IMR-90 (cell line): ENCODE data around the gene CCDC88C. TPM values are rescaled to one million over a fixed set of nuclear protein-coding genes. Genes with fewer than 3 reads are reported as not detected.

Experiments used
- ATAC-seq: fragments of 200-7000 bp; cut with Tn5 transposase; 2 replicates; pipeline ENCODE4 v1.9.1; 2020; ENCODE audit warnings: low read depth, mild to moderate bottlenecking, moderate library complexity
- BruUV-seq: library from RNA; stranded (reverse); fragments of 400-500 nt; replicated peaks from 2 replicates; lab custom pipeline; 2021; lab: Mats Ljungman, UMichigan
- CTCF ChIA-PET: fragments of 300-600 bp; formaldehyde crosslinking; extraction: SDS; loops from one replicate; lab custom pipeline; 2021; ENCODE audit warnings: antibody characterized with exemption; lab: Yijun Ruan, JAX
- POLR2A ChIA-PET: fragments of 300-600 bp; sonication (Branson Sonifier 250); formaldehyde crosslinking; loops from one replicate; lab custom pipeline; 2022; ENCODE audit warnings: antibody characterized with exemption; ENCODE audit not compliant: unreplicated experiment; lab: Charles Lee
- DNase-seq: peaks from one replicate; pipeline ENCODE4 v3.0.0; 2013
- H2AFZ ChIP-seq: replicated peaks from 2 replicates; pipeline ENCODE3; 2013; ENCODE audit warnings: low read length, mild to moderate bottlenecking; ENCODE audit not compliant: poor library complexity
- H2AK5ac ChIP-seq: 2 replicates; pipeline ENCODE4 v1.6.1; 2013; ENCODE audit warnings: low read depth, low read length, inconsistent platforms
- H2AK9ac ChIP-seq: replicated peaks from 2 replicates; pipeline ENCODE3; 2013; ENCODE audit warnings: mild to moderate bottlenecking, low read depth, low read length, moderate library complexity; ENCODE audit not compliant: poor library complexity
- H2BK120ac ChIP-seq: 2 replicates; pipeline ENCODE4 v1.6.1; 2013; ENCODE audit warnings: low read depth, low read length, inconsistent platforms
- H2BK15ac ChIP-seq: 3 replicates; pipeline ENCODE4 v1.6.1; 2013; ENCODE audit warnings: low read depth, low read length, inconsistent platforms
- H2BK20ac ChIP-seq: 2 replicates; pipeline ENCODE4 v1.6.1; 2013; ENCODE audit warnings: low read depth, mild to moderate bottlenecking, inconsistent platforms, low read length, moderate library complexity
- H2BK5ac ChIP-seq: 2 replicates; pipeline ENCODE4 v1.6.1; 2013; ENCODE audit warnings: mild to moderate bottlenecking, low read depth, low read length, inconsistent platforms; ENCODE audit not compliant: poor library complexity, severe bottlenecking
- H3K14ac ChIP-seq: replicated peaks from 2 replicates; pipeline ENCODE4 v1.6.1; 2013; ENCODE audit warnings: low read depth, low read length, inconsistent platforms
- H3K18ac ChIP-seq: 2 replicates; pipeline ENCODE4 v1.6.1; 2013; ENCODE audit warnings: low read depth, low read length, control low read depth
- H3K23ac ChIP-seq: 2 replicates; pipeline ENCODE4 v1.6.1; 2013; ENCODE audit warnings: low read depth, low read length, inconsistent platforms
- H3K27ac ChIP-seq: 2 replicates; pipeline ENCODE4 v1.5.1; 2013; ENCODE audit warnings: mild to moderate bottlenecking, control low read depth, low read length; ENCODE audit not compliant: insufficient read depth
- H3K27me3 ChIP-seq: 2 replicates; pipeline ENCODE4 v1.6.1; 2013; ENCODE audit warnings: low read length; ENCODE audit not compliant: control insufficient read depth, insufficient read depth
- H3K36me3 ChIP-seq: 2 replicates; pipeline ENCODE4 v1.6.1; 2013; ENCODE audit warnings: low read length, mixed read lengths; ENCODE audit not compliant: control insufficient read depth, insufficient read depth
- H3K4ac ChIP-seq: 2 replicates; pipeline ENCODE4 v1.6.1; 2013; ENCODE audit warnings: low read depth, low read length, inconsistent platforms
- H3K4me1 ChIP-seq: 2 replicates; pipeline ENCODE4 v1.6.1; 2013; ENCODE audit warnings: low read length, mixed read lengths; ENCODE audit not compliant: control insufficient read depth, insufficient read depth
- H3K4me2 ChIP-seq: 2 replicates; pipeline ENCODE4 v1.6.1; 2013; ENCODE audit warnings: low read depth, mild to moderate bottlenecking, control low read depth, low read length, moderate library complexity
- H3K4me3 ChIP-seq: 2 replicates; pipeline ENCODE4 v1.5.1; 2013; ENCODE audit warnings: low read depth, mild to moderate bottlenecking, control low read depth, low read length, moderate library complexity; ENCODE audit not compliant: insufficient read depth
- H3K56ac ChIP-seq: 2 replicates; pipeline ENCODE4 v1.6.1; 2013; ENCODE audit warnings: low read length, inconsistent platforms; ENCODE audit not compliant: insufficient read depth; ENCODE audit errors: extremely low read depth
- H3K79me1 ChIP-seq, 2 experiments: 2 replicates each; pipeline ENCODE4 v1.6.1; 2013; ENCODE audit warnings: low read length in 2 of 2, inconsistent platforms in 1 of 2, low read depth in 1 of 2
- H3K9ac ChIP-seq: 2 replicates; pipeline ENCODE4 v1.6.1; 2013; ENCODE audit warnings: low read depth, low read length, control low read depth
- H3K9me1 ChIP-seq: 2 replicates; pipeline ENCODE4 v1.6.1; 2013; ENCODE audit warnings: low read length, inconsistent platforms; ENCODE audit not compliant: insufficient read depth
- H3K9me3 ChIP-seq: 2 replicates; pipeline ENCODE4 v1.6.1; 2013; ENCODE audit warnings: low read length; ENCODE audit not compliant: control insufficient read depth, insufficient read depth
- H4K20me1 ChIP-seq: 2 replicates; pipeline ENCODE4 v1.6.1; 2013; ENCODE audit warnings: low read length, inconsistent platforms; ENCODE audit not compliant: insufficient read depth
- H4K5ac ChIP-seq: 2 replicates; pipeline ENCODE4 v1.6.1; 2013; ENCODE audit warnings: mild to moderate bottlenecking, low read depth, low read length, control low read depth
- H4K8ac ChIP-seq, 2 experiments: 2 replicates each; pipeline ENCODE4 v1.6.1; 2013; ENCODE audit warnings: low read depth in 2 of 2, low read length in 2 of 2, control low read depth in 1 of 2, inconsistent platforms in 1 of 2
- H4K91ac ChIP-seq: 2 replicates; pipeline ENCODE4 v1.6.1; 2013; ENCODE audit warnings: low read depth, low read length, inconsistent platforms; ENCODE audit not compliant: insufficient read depth
- BHLHE40 ChIP-seq: fragments of 150-350 bp; IDR thresholded peaks from 2 replicates; pipeline ENCODE4 v1.6.1; 2016; ENCODE audit warnings: mild to moderate bottlenecking, low read depth, low read length
- CEBPB ChIP-seq: IDR thresholded peaks from 2 replicates; pipeline ENCODE4 v1.6.1; 2012; ENCODE audit warnings: low read depth, low read length, improper control_type of control experiment
- CHD1 ChIP-seq: IDR thresholded peaks from 2 replicates; pipeline ENCODE4 v1.6.1; 2012; ENCODE audit warnings: low read depth, low read length, improper control_type of control experiment
- ELK1 ChIP-seq: fragments of 150-350 bp; IDR thresholded peaks from 2 replicates; pipeline ENCODE4 v1.6.1; 2016; ENCODE audit warnings: low read depth, mild to moderate bottlenecking, low read length, moderate library complexity, borderline replicate concordance
- MAFK ChIP-seq: IDR thresholded peaks from 2 replicates; pipeline ENCODE4 v1.6.1; 2012; ENCODE audit warnings: low read depth, low read length, improper control_type of control experiment
- MAZ ChIP-seq: IDR thresholded peaks from 2 replicates; pipeline ENCODE4 v1.6.1; 2012; ENCODE audit warnings: low read depth, mild to moderate bottlenecking, low read length, improper control_type of control experiment, moderate library complexity, borderline replicate concordance
- RAD21 ChIP-seq: IDR thresholded peaks from 2 replicates; pipeline ENCODE4 v1.6.1; 2012; ENCODE audit warnings: low read length, improper control_type of control experiment
- RFX5 ChIP-seq: IDR thresholded peaks from 2 replicates; pipeline ENCODE4 v1.8.0; 2012; ENCODE audit warnings: low read depth, mild to moderate bottlenecking, low read length, moderate library complexity
- SMC3 ChIP-seq: fragments of 150-350 bp; IDR thresholded peaks from 2 replicates; pipeline ENCODE4 v1.6.1; 2016; ENCODE audit warnings: low read depth, mild to moderate bottlenecking, antibody characterized with exemption, low read length, moderate library complexity
- WGBS, 2 experiments: methylation state at CpG; one replicate each; pipeline versions ENCODE4 v1.1.5 to v1.1.7; 2013; ENCODE audit warnings: missing lambda C conversion rate in 2 of 2; ENCODE audit not compliant: insufficient read length in 1 of 2; ENCODE audit errors: extremely low coverage in 2 of 2; 5-methylcytosine and 5-hydroxymethylcytosine counted together
- dilution Hi-C: fragments of 300-500 bp; cut with HindIII; formaldehyde crosslinking; loops from one replicate; pipeline ENCODE4 v1.14.3; 2018; ENCODE audit warnings: low sequenced_read_pairs; ENCODE audit not compliant: unreplicated experiment
- in situ Hi-C: fragments of 300-500 bp; cut with MboI; formaldehyde crosslinking; loops from 3 replicates; pipeline ENCODE4 v1.14.3; 2019; ENCODE audit warnings: low sequenced_read_pairs, inconsistent platforms, mixed read lengths
- intact Hi-C: fragments of 100-400 bp; cut with micrococcal nuclease; formaldehyde crosslinking; loops from 2 replicates; pipeline ENCODE4 v1.10.0; 2022
- polyA plus RNA-seq, 3 experiments: library from polyadenylated mRNA; depleted of rRNA; stranded (reverse); fragments of >200 nt; gene quantifications; 2 replicates each; pipeline ENCODE4 v1.2.3, GENCODE V29; 2012; ENCODE audit warnings: low replicate concordance in 1 of 3
- total RNA-seq: library from RNA; depleted of rRNA; stranded (reverse); fragments of >200 nt; gene quantifications from 2 replicates; pipeline ENCODE4 v1.2.3, GENCODE V29; 2012

CCDC88C gene
- total and polyA plus RNA-seq, 2 of the 4 experiments (the other 2 are of a cell fraction): 0.17 to 0.18 TPM

- no TSS peak for BruUV-seq
- no peak for TF ChIP-seq RAD21
- no peak for TF ChIP-seq RFX5
- TF ChIP-seq CEBPB: no peak
- no peak for TF ChIP-seq SMC3
- no peak for TF ChIP-seq CHD1
- no peak for TF ChIP-seq ELK1
- TF ChIP-seq MAFK: no peak
- TF ChIP-seq MAZ: no peak
- TF ChIP-seq BHLHE40: no peak
- intact Hi-C loops: no loop called here
- ChIA-PET POLR2A (interaction anchor here (0.6 kb wide), 1 partner anchor 967 kb away, joined by 9 read pairs; no protein-coding TSS in a partner anchor), CTCF (interaction anchor here (1.7 to 1.8 kb wide), 2 partner anchors 14 to 65 kb away, joined by 4 to 7 read pairs; no protein-coding TSS in a partner anchor)
- no peak for DNase-seq
- Histone ChIP-seq H3K4me2 (no peak overlapping the region), H3K9me3 (no peaks in the 10 kb centered on the region), H3K14ac (peak overlapping the region; percentile 89), H3K27ac (no peak overlapping the region; the same call in 1 of the 2 replicates), H3K4me1 (peaks cover 9% of the 10 kb centered on the region), H2AFZ (no peak overlapping the region), H4K20me1 (no peaks in the 10 kb centered on the region), H3K4me3 (no peak overlapping the region), H3K23ac (no peak overlapping the region), H3K36me3 (no peaks in the 10 kb centered on the region), H4K91ac (peak overlapping the region; percentile 76; the same call in 1 of the 2 replicates), H2BK120ac (peak overlapping the region; percentile 78; the same call in 1 of the 2 replicates), H3K9me1 (peaks cover 9% of the 10 kb centered on the region), H3K79me1 (0 out of 4 replicates have a peak, but pooled peaks cover 0 to 5% of the 10 kb centered on the region in 2 experiments), H3K18ac (peak overlapping the region; percentile 34; the same call in 1 of the 2 replicates), H3K4ac (peak overlapping the region; percentile 78), H3K9ac (no peak overlapping the region), H2BK5ac (peak overlapping the region; percentile 61), H3K56ac (no peak overlapping the region), H4K8ac (peak overlapping the region; percentile 61 to 75; a peak in 2 of 4 replicates), H2AK9ac (peak overlapping the region; percentile 52), H4K5ac (no peak overlapping the region), H3K27me3 (no peaks in the 10 kb centered on the region), H2BK15ac (peak overlapping the region; percentile 78; the same call in 1 of the 3 replicates), H2BK20ac (peak overlapping the region; percentile 75), H2AK5ac (peak overlapping the region; percentile 73; the same call in 1 of the 2 replicates)
- ATAC-seq: no peak
- in situ Hi-C loops: no loop called here
- dilution Hi-C loops: no loop called here
- WGBS, 2 experiments: no CpG with 5 or more reads among the region's 4 CpGs
These were observed 175.0 kb downstream of the CCDC88C start for GRCh38 chr14:91242635-91243034.
